Measurements from ENCODE around the gene TBX2. TPM values are rescaled to one million over a fixed set of nuclear protein-coding genes. Genes with fewer than 3 reads are reported as not detected.
"Not testable (repeated sequence)": the region's sequence is repeated elsewhere in the genome, so short reads cannot be mapped to it uniquely, and the experiment has no call there.

Gene TBX2
- total and polyA plus RNA-seq, 12 donors: 4.6 to 31.1 (median 11.8) TPM

DNA sequence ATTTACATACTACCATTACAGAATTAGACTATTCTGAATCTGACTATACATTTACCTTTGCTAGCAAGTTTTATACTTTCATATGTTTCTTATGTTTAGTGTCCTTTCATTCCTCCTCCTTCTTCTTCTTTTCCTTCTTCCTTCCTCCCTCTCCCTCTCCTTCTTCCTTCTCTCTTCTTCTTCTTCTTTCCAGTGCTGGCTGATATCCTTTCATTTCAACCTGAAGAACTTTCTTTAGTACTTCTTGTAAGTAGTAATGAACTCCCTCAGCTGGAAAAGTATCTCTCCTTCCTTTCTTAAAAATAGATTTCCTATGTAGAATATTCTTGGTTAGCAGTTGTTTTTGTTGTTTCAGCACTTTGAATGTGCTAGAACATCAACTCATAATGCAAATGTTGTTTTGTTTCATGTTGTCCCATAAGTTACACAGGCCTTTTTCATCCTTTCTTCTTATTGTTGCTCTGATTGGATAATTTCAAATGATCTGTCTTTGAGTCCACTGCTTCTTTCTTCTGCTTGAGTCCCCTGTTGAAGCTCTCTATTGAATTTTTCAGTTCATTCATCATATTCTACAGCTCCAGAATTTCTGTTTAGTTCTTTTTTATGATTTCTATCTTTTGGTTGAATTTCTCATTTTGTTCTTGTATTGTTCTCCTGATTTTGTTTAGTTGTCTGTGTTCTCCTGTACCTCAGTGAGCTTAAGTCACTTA is 37.5 kb downstream of the TBX2 start:
- peaks cover 0 to 28% (median 22%) of the 10 kb centered on the region in 7 donors for H3K27me3 ChIP-seq
- no peaks in the 10 kb centered on the region for H3K36me3 ChIP-seq
- H3K9me3 ChIP-seq: peaks cover 0 to 38% (median 15%) of the 10 kb centered on the region in 11 donors
- H3K4me1 ChIP-seq: no peaks in the 10 kb centered on the region
- intact Hi-C loops (cut with DNase I): loop anchor here in 2 of 10 donors (10.0 kb wide), 2 partner anchors 98 to 108 kb away; no protein-coding TSS in a partner anchor
- no peak overlapping the region for H3K27ac ChIP-seq
- ATAC-seq (no peak), DNase-seq (no peak)
- no peak for TF ChIP-seq CTCF (IDR thresholded peaks at IDR 0.05)
- H3K4me3 ChIP-seq: no peak overlapping the region

- Histone ChIP-seq H3K27ac (no peak overlapping the region), H3K4me3 (no peak overlapping the region), H3K9me3 (peaks cover 0 to 27% (median 10%) of the 10 kb centered on the region in 11 donors), H3K4me1 (no peaks in the 10 kb centered on the region), H3K27me3 (peaks cover 0 to 48% (median 27%) of the 10 kb centered on the region in 7 donors), H3K36me3 (no peaks in the 10 kb centered on the region)
- intact Hi-C loops (cut with DNase I): no loop called here
- no peak for ATAC-seq
- DNase-seq: no peak
- no peak for TF ChIP-seq CTCF (IDR thresholded peaks at IDR 0.05)
Measured at GRCh38 chr17:61440697-61441096, 41.1 kb downstream of the TBX2 start.

GRCh38 chr17:61441507-61441906 is 41.9 kb downstream of the TBX2 start:
- ATAC-seq; intact Hi-C loops (cut with DNase I); DNase-seq; H3K4me3 ChIP-seq; H3K4me1 ChIP-seq; H3K36me3 ChIP-seq; H3K27ac ChIP-seq: not testable (repeated sequence)
- H3K9me3 ChIP-seq: peaks cover 0 to 19% (median 3%) of the 10 kb centered on the region in 11 donors
- peaks cover 0 to 48% (median 35%) of the 10 kb centered on the region in 7 donors for H3K27me3 ChIP-seq
- WGBS, 2 donors: 95% methylated on average over 6 of the region's 6 CpGs

DNA sequence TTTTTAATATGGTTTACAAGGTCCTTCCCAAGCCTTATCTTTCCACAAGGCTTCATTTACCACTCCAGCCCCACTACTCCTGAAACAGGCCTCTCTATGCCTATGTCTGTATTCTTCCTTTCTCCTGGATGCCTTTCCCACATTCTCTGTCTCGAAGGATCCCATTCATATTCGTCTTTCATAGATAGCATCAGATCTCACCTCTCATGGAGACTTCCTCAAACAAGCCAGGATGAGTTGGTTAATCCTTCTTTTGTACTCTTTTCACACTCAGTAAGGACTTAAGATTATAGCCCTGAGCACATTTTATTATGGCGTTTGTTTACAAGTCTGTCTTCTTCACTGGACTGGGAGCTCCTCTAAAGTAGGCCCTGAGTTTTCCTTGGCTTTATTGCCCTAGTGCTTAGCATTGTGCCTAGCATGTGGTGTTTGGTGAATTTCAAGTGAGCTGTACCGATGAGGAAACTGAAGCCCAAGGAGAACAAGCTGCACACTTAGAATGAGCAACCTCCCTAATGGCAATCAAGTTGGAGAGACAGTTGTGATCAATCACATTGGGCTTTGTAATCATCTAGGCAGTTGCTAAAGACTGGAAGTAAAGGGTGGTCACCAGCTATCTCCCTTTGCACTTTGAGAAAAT is 42.6 kb downstream of the TBX2 start:
- WGBS, 2 donors: 68 to 81% methylated on average over 4 of the region's 4 CpGs
- Histone ChIP-seq H3K36me3 (no peaks in the 10 kb centered on the region), H3K27ac (no peak overlapping the region), H3K4me1 (no peaks in the 10 kb centered on the region), H3K27me3 (peaks cover 0 to 55% (median 39%) of the 10 kb centered on the region in 7 donors), H3K4me3 (no peak overlapping the region), H3K9me3 (peaks cover 0 to 11% (median 0%) of the 10 kb centered on the region in 11 donors)
- ATAC-seq (no peak), DNase-seq (no peak)
- intact Hi-C loops (cut with DNase I): no loop called here
- no peak for TF ChIP-seq CTCF (IDR thresholded peaks at IDR 0.05)
